IMR-90 (cell line): Measurements from ENCODE around the gene KYAT1. TPM values are rescaled to one million over a fixed set of nuclear protein-coding genes. Genes with fewer than 3 reads are reported as not detected.

Experiments
- ATAC-seq: fragments of 200-7000 bp; cut with Tn5 transposase; 2 replicates; pipeline ENCODE4 v1.9.1; 2020; ENCODE audit warnings: low read depth, mild to moderate bottlenecking, moderate library complexity
- BruUV-seq: library from RNA; stranded (reverse); fragments of 400-500 nt; replicated peaks from 2 replicates; lab custom pipeline; 2021; lab: Mats Ljungman, UMichigan
- CTCF ChIA-PET: fragments of 300-600 bp; formaldehyde crosslinking; extraction: SDS; loops from one replicate; lab custom pipeline; 2021; ENCODE audit warnings: antibody characterized with exemption; lab: Yijun Ruan, JAX
- POLR2A ChIA-PET: fragments of 300-600 bp; sonication (Branson Sonifier 250); formaldehyde crosslinking; loops from one replicate; lab custom pipeline; 2022; ENCODE audit warnings: antibody characterized with exemption; ENCODE audit not compliant: unreplicated experiment; lab: Charles Lee
- DNase-seq: peaks from one replicate; pipeline ENCODE4 v3.0.0; 2013
- H2AFZ ChIP-seq: replicated peaks from 2 replicates; pipeline ENCODE3; 2013; ENCODE audit warnings: low read length, mild to moderate bottlenecking; ENCODE audit not compliant: poor library complexity
- H2AK5ac ChIP-seq: 2 replicates; pipeline ENCODE4 v1.6.1; 2013; ENCODE audit warnings: low read depth, low read length, inconsistent platforms
- H2AK9ac ChIP-seq: replicated peaks from 2 replicates; pipeline ENCODE3; 2013; ENCODE audit warnings: mild to moderate bottlenecking, low read depth, low read length, moderate library complexity; ENCODE audit not compliant: poor library complexity
- H2BK120ac ChIP-seq: 2 replicates; pipeline ENCODE4 v1.6.1; 2013; ENCODE audit warnings: low read depth, low read length, inconsistent platforms
- H2BK15ac ChIP-seq: 3 replicates; pipeline ENCODE4 v1.6.1; 2013; ENCODE audit warnings: low read depth, low read length, inconsistent platforms
- H2BK20ac ChIP-seq: 2 replicates; pipeline ENCODE4 v1.6.1; 2013; ENCODE audit warnings: low read depth, mild to moderate bottlenecking, inconsistent platforms, low read length, moderate library complexity
- H2BK5ac ChIP-seq: 2 replicates; pipeline ENCODE4 v1.6.1; 2013; ENCODE audit warnings: mild to moderate bottlenecking, low read depth, low read length, inconsistent platforms; ENCODE audit not compliant: poor library complexity, severe bottlenecking
- H3K14ac ChIP-seq: replicated peaks from 2 replicates; pipeline ENCODE4 v1.6.1; 2013; ENCODE audit warnings: low read depth, low read length, inconsistent platforms
- H3K18ac ChIP-seq: 2 replicates; pipeline ENCODE4 v1.6.1; 2013; ENCODE audit warnings: low read depth, low read length, control low read depth
- H3K23ac ChIP-seq: 2 replicates; pipeline ENCODE4 v1.6.1; 2013; ENCODE audit warnings: low read depth, low read length, inconsistent platforms
- H3K27ac ChIP-seq: 2 replicates; pipeline ENCODE4 v1.5.1; 2013; ENCODE audit warnings: mild to moderate bottlenecking, control low read depth, low read length; ENCODE audit not compliant: insufficient read depth
- H3K27me3 ChIP-seq: 2 replicates; pipeline ENCODE4 v1.6.1; 2013; ENCODE audit warnings: low read length; ENCODE audit not compliant: control insufficient read depth, insufficient read depth
- H3K36me3 ChIP-seq: 2 replicates; pipeline ENCODE4 v1.6.1; 2013; ENCODE audit warnings: low read length, mixed read lengths; ENCODE audit not compliant: control insufficient read depth, insufficient read depth
- H3K4ac ChIP-seq: 2 replicates; pipeline ENCODE4 v1.6.1; 2013; ENCODE audit warnings: low read depth, low read length, inconsistent platforms
- H3K4me1 ChIP-seq: 2 replicates; pipeline ENCODE4 v1.6.1; 2013; ENCODE audit warnings: low read length, mixed read lengths; ENCODE audit not compliant: control insufficient read depth, insufficient read depth
- H3K4me2 ChIP-seq: 2 replicates; pipeline ENCODE4 v1.6.1; 2013; ENCODE audit warnings: low read depth, mild to moderate bottlenecking, control low read depth, low read length, moderate library complexity
- H3K4me3 ChIP-seq: 2 replicates; pipeline ENCODE4 v1.5.1; 2013; ENCODE audit warnings: low read depth, mild to moderate bottlenecking, control low read depth, low read length, moderate library complexity; ENCODE audit not compliant: insufficient read depth
- H3K56ac ChIP-seq: 2 replicates; pipeline ENCODE4 v1.6.1; 2013; ENCODE audit warnings: low read length, inconsistent platforms; ENCODE audit not compliant: insufficient read depth; ENCODE audit errors: extremely low read depth
- H3K79me1 ChIP-seq, 2 experiments: 2 replicates each; pipeline ENCODE4 v1.6.1; 2013; ENCODE audit warnings: low read length in 2 of 2, inconsistent platforms in 1 of 2, low read depth in 1 of 2
- H3K9ac ChIP-seq: 2 replicates; pipeline ENCODE4 v1.6.1; 2013; ENCODE audit warnings: low read depth, low read length, control low read depth
- H3K9me1 ChIP-seq: 2 replicates; pipeline ENCODE4 v1.6.1; 2013; ENCODE audit warnings: low read length, inconsistent platforms; ENCODE audit not compliant: insufficient read depth
- H3K9me3 ChIP-seq: 2 replicates; pipeline ENCODE4 v1.6.1; 2013; ENCODE audit warnings: low read length; ENCODE audit not compliant: control insufficient read depth, insufficient read depth
- H4K20me1 ChIP-seq: 2 replicates; pipeline ENCODE4 v1.6.1; 2013; ENCODE audit warnings: low read length, inconsistent platforms; ENCODE audit not compliant: insufficient read depth
- H4K5ac ChIP-seq: 2 replicates; pipeline ENCODE4 v1.6.1; 2013; ENCODE audit warnings: mild to moderate bottlenecking, low read depth, low read length, control low read depth
- H4K8ac ChIP-seq, 2 experiments: 2 replicates each; pipeline ENCODE4 v1.6.1; 2013; ENCODE audit warnings: low read depth in 2 of 2, low read length in 2 of 2, control low read depth in 1 of 2, inconsistent platforms in 1 of 2
- H4K91ac ChIP-seq: 2 replicates; pipeline ENCODE4 v1.6.1; 2013; ENCODE audit warnings: low read depth, low read length, inconsistent platforms; ENCODE audit not compliant: insufficient read depth
- CTCF ChIP-seq: conservative IDR thresholded peaks from 2 replicates; pipeline ENCODE4 v1.5.1; 2012; ENCODE audit warnings: mild to moderate bottlenecking, low read depth, low read length, improper control_type of control experiment
- FOS ChIP-seq: fragments of 150-350 bp; IDR thresholded peaks from 2 replicates; pipeline ENCODE4 v1.6.1; 2016; ENCODE audit warnings: low read depth, low read length
- MAFK ChIP-seq: IDR thresholded peaks from 2 replicates; pipeline ENCODE4 v1.6.1; 2012; ENCODE audit warnings: low read depth, low read length, improper control_type of control experiment
- MAZ ChIP-seq: IDR thresholded peaks from 2 replicates; pipeline ENCODE4 v1.6.1; 2012; ENCODE audit warnings: low read depth, mild to moderate bottlenecking, low read length, improper control_type of control experiment, moderate library complexity, borderline replicate concordance
- MXI1 ChIP-seq: IDR thresholded peaks from 2 replicates; pipeline ENCODE4 v1.6.1; 2012; ENCODE audit warnings: low read depth, mild to moderate bottlenecking, low read length, moderate library complexity, borderline replicate concordance
- POLR2A ChIP-seq: IDR thresholded peaks from 2 replicates; pipeline ENCODE4 v1.6.1; 2012; ENCODE audit warnings: mild to moderate bottlenecking, low read depth, low read length
- WGBS, 2 experiments: methylation state at CpG; one replicate each; pipeline versions ENCODE4 v1.1.5 to v1.1.7; 2013; ENCODE audit warnings: missing lambda C conversion rate in 2 of 2; ENCODE audit not compliant: insufficient read length in 1 of 2; ENCODE audit errors: extremely low coverage in 2 of 2; 5-methylcytosine and 5-hydroxymethylcytosine counted together
- dilution Hi-C: fragments of 300-500 bp; cut with HindIII; formaldehyde crosslinking; loops from one replicate; pipeline ENCODE4 v1.14.3; 2018; ENCODE audit warnings: low sequenced_read_pairs; ENCODE audit not compliant: unreplicated experiment
- in situ Hi-C: fragments of 300-500 bp; cut with MboI; formaldehyde crosslinking; loops from 3 replicates; pipeline ENCODE4 v1.14.3; 2019; ENCODE audit warnings: low sequenced_read_pairs, inconsistent platforms, mixed read lengths
- intact Hi-C: fragments of 100-400 bp; cut with micrococcal nuclease; formaldehyde crosslinking; loops from 2 replicates; pipeline ENCODE4 v1.10.0; 2022
- polyA plus RNA-seq, 3 experiments: library from polyadenylated mRNA; depleted of rRNA; stranded (reverse); fragments of >200 nt; gene quantifications; 2 replicates each; pipeline ENCODE4 v1.2.3, GENCODE V29; 2012; ENCODE audit warnings: low replicate concordance in 1 of 3
- total RNA-seq: library from RNA; depleted of rRNA; stranded (reverse); fragments of >200 nt; gene quantifications from 2 replicates; pipeline ENCODE4 v1.2.3, GENCODE V29; 2012
- TF ChIP-seq, protein P1 (sequence below): fragments of 150-350 bp; IDR thresholded peaks from 2 replicates; pipeline ENCODE4 v1.6.1; 2017; ENCODE audit warnings: mild to moderate bottlenecking, antibody characterized with exemption, low read length, low read depth

Gene KYAT1
- total and polyA plus RNA-seq, 2 of the 4 experiments (the other 2 are of a cell fraction): 6.8 to 9.5 TPM

GRCh38 chr9:128840524-128840923 is 41.2 kb downstream of the KYAT1 start:
- no peak overlapping the region for H2AK5ac ChIP-seq
- H4K8ac ChIP-seq: no peak overlapping the region
- no peak overlapping the region for H4K5ac ChIP-seq
- no peak overlapping the region for H3K56ac ChIP-seq
- H2AFZ ChIP-seq: no peak overlapping the region
- no peak overlapping the region for H3K9ac ChIP-seq
- no peak overlapping the region for H2BK15ac ChIP-seq
- intact Hi-C loops: no loop called here
- H4K91ac ChIP-seq: no peak overlapping the region
- no peaks in the 10 kb centered on the region for H3K9me3 ChIP-seq
- POLR2A ChIA-PET: no interaction called here
- ATAC-seq: no peak
- H2BK120ac ChIP-seq: no peak overlapping the region
- no CpG with 5 or more reads among the region's 1 CpG for WGBS, 2 experiments
- no peak overlapping the region for H2BK5ac ChIP-seq
- no peaks in the 10 kb centered on the region; the same call in 1 of the 2 replicates for H4K20me1 ChIP-seq
- peaks cover 5% of the 10 kb centered on the region; the same call in 1 of the 2 replicates for H3K36me3 ChIP-seq
- CTCF ChIA-PET: no interaction called here
- H3K4me3 ChIP-seq: no peak overlapping the region
- no peaks in the 10 kb centered on the region for H3K9me1 ChIP-seq
- H3K14ac ChIP-seq: no peak overlapping the region
- TF ChIP-seq CTCF (no peak), MAZ (no peak), MXI1 (no peak), FOS (no peak), MAFK (no peak), POLR2A (no peak)
- TF ChIP-seq, protein P1, sequence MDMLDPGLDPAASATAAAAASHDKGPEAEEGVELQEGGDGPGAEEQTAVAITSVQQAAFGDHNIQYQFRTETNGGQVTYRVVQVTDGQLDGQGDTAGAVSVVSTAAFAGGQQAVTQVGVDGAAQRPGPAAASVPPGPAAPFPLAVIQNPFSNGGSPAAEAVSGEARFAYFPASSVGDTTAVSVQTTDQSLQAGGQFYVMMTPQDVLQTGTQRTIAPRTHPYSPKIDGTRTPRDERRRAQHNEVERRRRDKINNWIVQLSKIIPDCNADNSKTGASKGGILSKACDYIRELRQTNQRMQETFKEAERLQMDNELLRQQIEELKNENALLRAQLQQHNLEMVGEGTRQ: no peak
- H3K27me3 ChIP-seq: no peaks in the 10 kb centered on the region
- H3K23ac ChIP-seq: no peak overlapping the region
- H3K27ac ChIP-seq: no peak overlapping the region
- BruUV-seq: no TSS peak
- 0 out of 4 replicates have a peak, but pooled peaks cover 0 to under 1% of the 10 kb centered on the region in 2 experiments for H3K79me1 ChIP-seq
- no peak overlapping the region for H2AK9ac ChIP-seq
- H2BK20ac ChIP-seq: no peak overlapping the region
- DNase-seq: no peak
- H3K4me2 ChIP-seq: no peak overlapping the region
- no peak overlapping the region for H3K18ac ChIP-seq
- in situ Hi-C loops: no loop called here
- dilution Hi-C loops: no loop called here
- H3K4ac ChIP-seq: no peak overlapping the region
- H3K4me1 ChIP-seq: no peaks in the 10 kb centered on the region
